HUES6 (cell line): Measurements from ENCODE around the gene CCDC7.

Source experiments
- H3K27ac ChIP-seq: 2 replicates; pipeline ENCODE4 v1.7.0; 2013; ENCODE audit warnings: low read depth, mild to moderate bottlenecking, low read length, inconsistent platforms
- H3K27me3 ChIP-seq: 2 replicates; pipeline ENCODE4 v1.6.1; 2013; ENCODE audit warnings: low read length; ENCODE audit not compliant: control insufficient read depth, insufficient read depth
- H3K36me3 ChIP-seq: 2 replicates; pipeline ENCODE4 v1.6.1; 2013; ENCODE audit warnings: low read length; ENCODE audit not compliant: control insufficient read depth, insufficient read depth
- H3K4me1 ChIP-seq: 2 replicates; pipeline ENCODE4 v1.6.1; 2013; ENCODE audit warnings: low read length; ENCODE audit not compliant: control insufficient read depth, insufficient read depth
- H3K4me3 ChIP-seq: 2 replicates; pipeline ENCODE4 v1.5.1; 2013; ENCODE audit warnings: low read depth, low read length
- H3K9ac ChIP-seq: one replicate; pipeline ENCODE4 v1.6.1; 2013; ENCODE audit warnings: mild to moderate bottlenecking, low read length
- H3K9me3 ChIP-seq: 2 replicates; pipeline ENCODE4 v1.6.1; 2013; ENCODE audit warnings: low read depth, low read length; ENCODE audit not compliant: control insufficient read depth, insufficient read depth

The CCDC7 gene

DNA sequence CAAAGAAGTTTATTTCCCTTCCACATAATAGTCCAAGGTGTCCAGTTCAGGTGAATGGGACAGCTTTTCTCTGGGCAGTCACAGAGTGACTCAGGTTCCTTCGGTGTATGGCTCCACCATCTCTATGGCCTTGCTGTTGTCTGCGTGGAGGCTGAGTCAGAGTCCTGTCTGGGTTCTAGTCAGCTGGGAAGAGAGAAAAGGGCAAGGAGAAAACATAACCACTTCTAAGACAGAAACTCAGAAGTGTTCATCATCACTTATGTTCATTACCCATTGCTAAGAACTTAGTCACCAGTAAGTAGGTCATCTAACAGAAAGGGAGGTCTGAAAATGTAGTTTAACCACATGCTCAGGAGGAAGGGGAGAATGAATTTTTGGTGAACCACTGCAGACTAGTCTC is 32.4 kb upstream of the CCDC7 start:
- H3K9ac ChIP-seq: no peak overlapping the region
- H3K4me3 ChIP-seq: no peak overlapping the region
- no peaks in the 10 kb centered on the region for H3K36me3 ChIP-seq
- H3K27ac ChIP-seq: no peak overlapping the region
- H3K27me3 ChIP-seq: no peaks in the 10 kb centered on the region
- H3K9me3 ChIP-seq: no peaks in the 10 kb centered on the region
- H3K4me1 ChIP-seq: no peaks in the 10 kb centered on the region

DNA sequence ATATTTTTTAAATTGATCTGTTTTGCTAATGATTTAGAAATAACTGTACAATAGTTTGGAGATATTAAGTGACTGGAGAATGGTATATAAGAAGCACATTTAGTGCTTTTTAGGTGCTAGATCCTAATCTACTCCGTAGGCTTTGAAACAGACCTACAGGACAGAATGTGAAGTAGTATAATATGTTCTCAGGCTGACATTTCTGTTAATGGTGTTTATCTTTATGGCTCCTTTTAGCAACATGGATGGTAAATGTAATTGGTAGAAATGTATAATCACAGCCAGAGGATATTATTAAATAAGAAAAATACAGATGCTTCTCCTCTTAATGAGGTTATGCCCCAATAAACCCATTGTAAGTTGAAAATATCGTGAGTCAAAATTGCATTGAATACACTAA is 30.6 kb upstream of the CCDC7 start:
- Histone ChIP-seq H3K9me3 (no peaks in the 10 kb centered on the region), H3K27me3 (no peaks in the 10 kb centered on the region), H3K36me3 (no peaks in the 10 kb centered on the region), H3K9ac (no peak overlapping the region), H3K27ac (no peak overlapping the region), H3K4me3 (no peak overlapping the region), H3K4me1 (no peaks in the 10 kb centered on the region)

DNA sequence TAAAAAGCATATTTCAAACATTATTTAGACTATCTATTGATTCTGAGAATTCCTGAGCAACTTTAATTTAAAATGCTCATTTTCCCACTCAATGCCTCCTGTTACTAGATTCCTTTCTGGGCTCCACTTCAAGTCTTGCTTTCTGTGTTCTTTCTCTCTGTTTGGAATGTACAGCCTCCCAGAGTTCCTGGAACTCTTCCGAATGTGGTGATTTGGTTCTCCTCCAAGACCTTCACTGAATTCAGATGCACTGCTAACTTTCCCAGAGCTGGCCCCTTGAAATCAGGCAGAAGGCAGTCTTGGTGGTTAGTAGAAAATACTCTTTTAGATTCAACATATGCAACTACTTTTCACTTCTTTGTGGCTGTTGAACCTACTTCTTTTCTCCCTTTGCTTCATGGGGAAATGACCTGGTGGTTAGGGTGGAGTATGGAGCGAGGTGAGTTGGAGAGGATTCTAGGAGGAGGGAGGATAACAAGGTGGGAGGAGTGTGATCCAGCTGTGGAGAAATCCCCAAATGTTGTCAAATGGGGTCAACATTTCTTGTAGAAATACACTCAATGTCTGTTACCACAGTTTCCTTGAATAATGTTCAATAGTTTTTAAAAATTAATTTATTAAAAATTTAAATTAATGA is 27.9 kb upstream of the CCDC7 start:
- H3K4me1 ChIP-seq: no peaks in the 10 kb centered on the region
- no peak overlapping the region for H3K4me3 ChIP-seq
- H3K27ac ChIP-seq: no peak overlapping the region
- no peak overlapping the region for H3K9ac ChIP-seq
- H3K36me3 ChIP-seq: no peaks in the 10 kb centered on the region
- H3K27me3 ChIP-seq: no peaks in the 10 kb centered on the region
- H3K9me3 ChIP-seq: peaks cover 5% of the 10 kb centered on the region; the same call in 1 of the 2 replicates

DNA sequence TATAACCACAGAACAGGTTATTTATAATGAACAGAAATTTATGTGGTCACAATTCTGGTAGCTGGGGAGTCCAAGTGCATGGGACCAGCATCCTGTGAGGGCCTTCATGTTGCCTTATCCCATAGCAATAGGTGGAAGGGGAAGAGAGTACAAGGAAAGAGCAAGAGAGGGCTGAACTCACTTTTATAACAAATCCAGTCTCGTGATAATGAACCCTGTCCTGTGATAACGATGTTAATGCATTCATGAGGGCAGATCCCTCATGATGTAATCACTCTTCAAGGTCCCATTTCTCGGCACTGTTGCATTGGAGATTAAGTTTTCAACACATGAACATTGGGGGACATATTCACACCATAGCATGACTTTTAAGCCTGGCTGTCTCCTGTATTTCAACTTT is 27.4 kb upstream of the CCDC7 start:
- Histone ChIP-seq H3K27ac (no peak overlapping the region), H3K9ac (no peak overlapping the region), H3K4me3 (no peak overlapping the region), H3K36me3 (no peaks in the 10 kb centered on the region), H3K27me3 (no peaks in the 10 kb centered on the region), H3K4me1 (no peaks in the 10 kb centered on the region), H3K9me3 (peaks cover 5% of the 10 kb centered on the region; the same call in 1 of the 2 replicates)

DNA sequence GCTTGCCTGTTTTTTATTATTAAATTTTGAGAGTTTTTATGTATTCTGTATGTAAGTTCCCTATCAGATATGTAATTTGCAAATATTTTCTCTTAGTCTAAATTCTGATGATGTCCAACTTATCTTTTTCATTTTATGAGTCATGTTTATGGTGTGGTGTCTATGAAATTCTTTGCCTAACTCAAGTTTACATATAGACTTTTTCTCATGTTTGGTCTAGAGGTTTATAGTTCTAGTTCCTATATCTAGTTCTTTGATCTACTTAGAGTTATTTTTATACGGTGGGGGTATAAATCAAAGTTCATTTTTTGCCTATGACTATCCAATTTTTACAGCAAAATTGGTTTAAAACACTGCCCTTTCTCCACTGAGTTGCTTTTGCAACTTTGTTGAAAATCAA is 26.3 kb upstream of the CCDC7 start:
- Histone ChIP-seq H3K27ac (no peak overlapping the region), H3K9me3 (peaks cover 5% of the 10 kb centered on the region; the same call in 1 of the 2 replicates), H3K27me3 (no peaks in the 10 kb centered on the region), H3K9ac (no peak overlapping the region), H3K4me3 (no peak overlapping the region), H3K36me3 (no peaks in the 10 kb centered on the region), H3K4me1 (no peaks in the 10 kb centered on the region)

DNA sequence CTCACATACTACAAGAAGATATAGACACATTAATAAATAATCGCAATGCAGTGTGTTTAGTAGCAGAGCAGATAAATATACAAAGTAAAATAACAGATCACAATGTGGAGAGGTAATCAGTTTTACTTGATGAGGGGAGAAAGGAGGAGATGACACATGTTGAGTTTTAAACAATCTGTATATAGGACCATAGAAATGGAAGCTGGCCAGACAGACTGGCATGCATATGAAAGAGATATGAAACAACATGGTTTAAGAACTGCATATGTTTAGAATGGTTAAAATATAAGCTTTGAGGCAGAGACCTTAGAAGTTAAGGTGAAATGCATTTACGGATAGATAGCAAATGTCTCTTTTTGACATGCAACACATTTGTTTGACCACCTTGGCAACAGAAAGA is 19.8 kb upstream of the CCDC7 start:
- Histone ChIP-seq H3K9ac (no peak overlapping the region), H3K27me3 (no peaks in the 10 kb centered on the region), H3K4me1 (no peaks in the 10 kb centered on the region), H3K9me3 (peaks cover 5% of the 10 kb centered on the region; the same call in 1 of the 2 replicates), H3K36me3 (no peaks in the 10 kb centered on the region), H3K27ac (no peak overlapping the region), H3K4me3 (no peak overlapping the region)

DNA sequence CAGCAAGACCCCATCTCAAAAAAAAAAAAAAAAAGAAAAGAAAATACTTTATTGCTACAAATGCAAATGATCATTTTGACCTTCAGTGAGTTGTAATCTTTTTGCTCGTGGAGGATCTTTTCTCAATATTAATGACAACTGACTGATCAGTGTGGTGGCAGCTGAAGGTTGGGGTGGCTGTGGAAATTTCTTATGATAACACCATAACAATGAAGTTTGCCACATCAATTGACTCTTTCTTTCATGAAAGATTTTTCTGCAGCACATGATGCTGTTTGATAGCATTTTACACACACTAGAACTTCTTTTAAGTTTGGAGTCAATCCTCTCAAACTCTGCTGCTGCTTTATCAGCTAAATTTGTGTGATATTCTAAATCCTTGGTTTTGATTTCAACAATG is 12.4 kb upstream of the CCDC7 start:
- peaks cover 2% of the 10 kb centered on the region; the same call in 1 of the 2 replicates for H3K27me3 ChIP-seq
- H3K9me3 ChIP-seq: no peaks in the 10 kb centered on the region
- no peak overlapping the region for H3K4me3 ChIP-seq
- no peaks in the 10 kb centered on the region for H3K36me3 ChIP-seq
- H3K4me1 ChIP-seq: no peaks in the 10 kb centered on the region
- no peak overlapping the region for H3K9ac ChIP-seq
- H3K27ac ChIP-seq: no peak overlapping the region

DNA sequence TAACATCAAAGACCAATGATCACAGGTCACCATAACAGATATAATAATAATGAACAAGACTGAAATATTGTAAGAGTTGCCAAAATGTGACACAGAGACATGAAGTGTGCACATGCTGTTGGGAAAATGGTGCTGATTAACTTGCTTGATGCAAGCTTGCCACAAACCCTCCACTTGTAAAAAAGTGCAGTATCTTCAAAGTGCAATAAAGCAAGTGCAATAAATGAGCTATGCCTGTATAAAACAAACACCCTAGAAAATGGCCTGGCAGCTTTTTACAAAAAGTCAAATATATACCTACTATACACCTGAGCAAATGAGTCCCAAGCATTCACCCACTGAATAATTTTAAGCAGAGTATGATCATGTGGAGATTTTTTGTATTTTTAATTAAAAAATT is 9.7 kb upstream of the CCDC7 start:
- Histone ChIP-seq H3K36me3 (no peaks in the 10 kb centered on the region), H3K4me3 (no peak overlapping the region), H3K27me3 (peaks cover 5% of the 10 kb centered on the region; the same call in 1 of the 2 replicates), H3K4me1 (no peaks in the 10 kb centered on the region), H3K9me3 (no peaks in the 10 kb centered on the region), H3K27ac (no peak overlapping the region), H3K9ac (no peak overlapping the region)

DNA sequence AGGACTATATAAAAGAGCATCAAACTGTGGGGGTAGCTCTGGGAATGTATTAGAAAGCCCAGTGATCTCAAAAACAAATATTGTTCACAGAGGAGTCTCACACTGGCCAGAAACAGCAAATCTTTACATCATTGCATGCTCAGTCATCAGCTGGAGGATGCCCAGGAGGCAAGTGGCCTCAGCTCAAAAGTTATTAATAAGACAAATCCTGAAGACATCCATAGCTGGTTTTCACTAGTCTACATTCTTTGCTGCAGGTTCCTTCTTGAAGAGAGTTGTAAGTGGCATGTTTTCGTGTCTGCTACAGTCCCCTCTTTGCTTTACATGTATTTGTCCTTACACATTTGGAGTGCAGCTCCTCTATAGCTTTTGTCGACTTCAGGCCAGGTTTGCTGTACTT is 8.6 kb upstream of the CCDC7 start:
- Histone ChIP-seq H3K4me1 (no peaks in the 10 kb centered on the region), H3K36me3 (no peaks in the 10 kb centered on the region), H3K9ac (no peak overlapping the region)

DNA sequence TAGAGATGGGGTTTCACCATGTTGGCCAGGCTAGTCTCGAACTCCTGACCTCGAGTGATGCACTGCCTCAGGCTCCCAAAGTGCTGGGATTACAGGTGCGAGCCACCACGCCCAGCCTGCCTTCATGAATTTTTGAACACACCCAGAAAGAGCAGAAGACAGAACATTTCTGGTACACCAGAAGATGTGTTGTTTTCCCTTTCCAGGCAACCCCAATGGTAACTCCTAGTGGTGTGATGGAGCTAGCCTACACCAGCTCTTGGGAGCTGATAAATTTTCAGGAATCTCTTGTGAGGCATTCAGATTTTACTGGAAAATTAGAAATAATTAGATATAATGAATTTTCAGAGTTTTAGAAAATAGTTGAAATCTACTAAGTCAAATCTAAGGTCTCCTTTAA is 904 bp upstream of the CCDC7 start:
- H3K4me3 ChIP-seq: peak overlapping the region; percentile 75; the same call in 1 of the 2 replicates
- H3K9me3 ChIP-seq: no peaks in the 10 kb centered on the region
- no peaks in the 10 kb centered on the region for H3K36me3 ChIP-seq
- H3K27ac ChIP-seq: no peak overlapping the region
- no peaks in the 10 kb centered on the region for H3K4me1 ChIP-seq
- peaks cover 3% of the 10 kb centered on the region; the same call in 1 of the 2 replicates for H3K27me3 ChIP-seq
- H3K9ac ChIP-seq: no peak overlapping the region

More for the DNA sequence above, 8.6 kb upstream of the CCDC7 start:
- Histone ChIP-seq H3K27ac (no peak overlapping the region), H3K4me3 (no peak overlapping the region), H3K9me3 (no peaks in the 10 kb centered on the region), H3K27me3 (peaks cover 8% of the 10 kb centered on the region; the same call in 1 of the 2 replicates)

DNA sequence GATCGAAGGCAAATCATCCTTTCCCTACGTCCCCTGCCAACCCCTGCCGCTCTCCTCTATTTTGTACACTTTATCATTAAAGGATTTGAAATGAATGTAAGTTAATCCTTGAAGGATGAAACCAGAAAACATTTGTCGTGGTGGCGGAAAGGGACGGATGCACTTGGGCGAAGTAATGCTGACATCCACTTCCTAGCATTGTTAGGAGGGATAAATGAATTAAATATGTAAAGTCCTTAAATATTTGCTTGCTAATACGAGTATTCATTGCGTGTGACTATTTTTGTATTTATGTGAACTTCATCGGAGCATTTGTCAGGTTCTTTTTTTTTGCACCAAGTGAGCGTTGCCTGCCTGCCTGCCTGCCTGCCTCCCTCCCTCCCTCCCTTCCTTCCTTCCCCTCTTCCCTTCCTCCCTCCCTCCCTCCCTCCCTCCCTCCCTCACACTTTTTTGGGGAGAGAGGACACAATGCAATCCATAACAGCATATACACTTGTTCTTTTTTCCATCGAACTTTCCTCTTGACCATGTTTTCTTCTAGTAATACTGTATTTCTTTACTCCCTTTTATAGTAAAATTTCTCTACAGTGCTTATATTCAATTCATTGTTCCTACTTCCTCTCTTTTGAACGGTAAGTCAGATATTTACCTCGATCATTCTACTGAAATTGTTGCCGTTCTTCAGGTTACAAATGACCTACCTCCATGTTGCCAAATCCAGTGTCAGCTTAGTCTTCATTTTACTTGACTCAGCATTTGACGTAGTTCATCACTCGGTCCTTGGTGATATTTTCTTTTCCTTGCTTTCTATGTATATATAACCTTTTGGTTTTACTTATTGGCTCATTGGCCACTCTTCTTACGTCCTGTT is 831 bp downstream of the CCDC7 start:
- peak overlapping the region; percentile 69; the same call in 1 of the 2 replicates for H3K27ac ChIP-seq
- no peaks in the 10 kb centered on the region for H3K36me3 ChIP-seq
- peaks cover 3% of the 10 kb centered on the region; the same call in 1 of the 2 replicates for H3K27me3 ChIP-seq
- H3K4me3 ChIP-seq: peak overlapping the region; percentile 75
- H3K9me3 ChIP-seq: no peaks in the 10 kb centered on the region
- H3K4me1 ChIP-seq: no peaks in the 10 kb centered on the region
- H3K9ac ChIP-seq: peak overlapping the region; percentile 71
